ENCODE measurements around the gene MYO1D. TPM values are rescaled to one million over a fixed set of nuclear protein-coding genes. Genes with fewer than 3 reads are reported as not detected.

Gene MYO1D
- total and polyA plus RNA-seq, 2 donors (not counting 1 experiment from before 2014, with no cell fraction given), result 5.4 to 26.7 TPM

- no peak for ATAC-seq (ENCODE audit: low read depth)
- no peak overlapping the region for H3K4me3 ChIP-seq (ENCODE audit: control extremely low read depth in 1 of 5, extremely low read depth in 1 of 5, insufficient read depth in 1 of 5, low read depth in 2 of 5, low read length in 4 of 5)
- Mint-ChIP-seq H3K27me3 (no peaks in the 10 kb centered on the region), H3K9me3 (ENCODE audit: insufficient read depth) (no peaks in the 10 kb centered on the region), H3K4me1 (peaks cover 30% of the 10 kb centered on the region), H3K27ac (peak overlapping the region; percentile 2), H3K4me3 (no peak overlapping the region)
- H3K9me3 ChIP-seq (ENCODE audit: control extremely low read depth in 1 of 3, control insufficient read depth in 2 of 3, insufficient read depth in 1 of 3, low read length in 2 of 3), result no peaks in the 10 kb centered on the region
- H3K4me1 ChIP-seq (ENCODE audit: control insufficient read depth in 2 of 2, insufficient read depth in 2 of 2, low read length in 2 of 2), result peaks cover 3 to 6% of the 10 kb centered on the region in 2 donors
- H3K4me2 ChIP-seq (replicated peaks; ENCODE audit: low read depth, low read length, poor library complexity, severe bottlenecking), result no peak overlapping the region
- H3K9ac ChIP-seq (ENCODE audit: low read length), result no peak overlapping the region
- H3K36me3 ChIP-seq (replicated peaks in 1 of 2; ENCODE audit: control extremely low read depth in 1 of 2, control insufficient read depth in 1 of 2, extremely low read depth in 1 of 2, insufficient read depth in 2 of 2, low read length in 1 of 2), result no peaks in the 10 kb centered on the region
- WGBS (ENCODE audit: insufficient coverage), result no CpG with 5 or more reads among the region's 2 CpGs
- no peak for DNase-seq
- H3K79me2 ChIP-seq (ENCODE audit: control insufficient read depth, insufficient read depth, low read length), result peaks cover 3% of the 10 kb centered on the region
- intact Hi-C loops (cut with micrococcal nuclease), result no loop called here
- ChIA-PET CTCF (no interaction called here), POLR2A (no interaction called here)
- H3K27me3 ChIP-seq (replicated peaks in 1 of 4; ENCODE audit: control extremely low read depth in 1 of 4, control insufficient read depth in 3 of 4, insufficient read depth in 4 of 4, low read length in 3 of 4), result no peaks in the 10 kb centered on the region
- TF ChIP-seq EZH2 (IDR thresholded peaks at IDR 0.05; ENCODE audit: borderline replicate concordance, insufficient read depth, low read depth, low read length, poor library complexity, severe bottlenecking), result no peak
- TF ChIP-seq, protein P1, sequence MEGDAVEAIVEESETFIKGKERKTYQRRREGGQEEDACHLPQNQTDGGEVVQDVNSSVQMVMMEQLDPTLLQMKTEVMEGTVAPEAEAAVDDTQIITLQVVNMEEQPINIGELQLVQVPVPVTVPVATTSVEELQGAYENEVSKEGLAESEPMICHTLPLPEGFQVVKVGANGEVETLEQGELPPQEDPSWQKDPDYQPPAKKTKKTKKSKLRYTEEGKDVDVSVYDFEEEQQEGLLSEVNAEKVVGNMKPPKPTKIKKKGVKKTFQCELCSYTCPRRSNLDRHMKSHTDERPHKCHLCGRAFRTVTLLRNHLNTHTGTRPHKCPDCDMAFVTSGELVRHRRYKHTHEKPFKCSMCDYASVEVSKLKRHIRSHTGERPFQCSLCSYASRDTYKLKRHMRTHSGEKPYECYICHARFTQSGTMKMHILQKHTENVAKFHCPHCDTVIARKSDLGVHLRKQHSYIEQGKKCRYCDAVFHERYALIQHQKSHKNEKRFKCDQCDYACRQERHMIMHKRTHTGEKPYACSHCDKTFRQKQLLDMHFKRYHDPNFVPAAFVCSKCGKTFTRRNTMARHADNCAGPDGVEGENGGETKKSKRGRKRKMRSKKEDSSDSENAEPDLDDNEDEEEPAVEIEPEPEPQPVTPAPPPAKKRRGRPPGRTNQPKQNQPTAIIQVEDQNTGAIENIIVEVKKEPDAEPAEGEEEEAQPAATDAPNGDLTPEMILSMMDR (IDR thresholded peaks at IDR 0.05), result no peak
- H3K27ac ChIP-seq (ENCODE audit: low read length in 2 of 2), result no peak overlapping the region
- H4K20me1 ChIP-seq (ENCODE audit: control insufficient read depth, insufficient read depth, low read length, poor library complexity, severe bottlenecking), result no peaks in the 10 kb centered on the region
- no peak overlapping the region for H2AFZ ChIP-seq (ENCODE audit: insufficient read depth, low read depth, low read length, poor library complexity, severe bottlenecking)
These were observed 40.4 kb downstream of the MYO1D start for GRCh38 chr17:32836527-32836926.

DNA sequence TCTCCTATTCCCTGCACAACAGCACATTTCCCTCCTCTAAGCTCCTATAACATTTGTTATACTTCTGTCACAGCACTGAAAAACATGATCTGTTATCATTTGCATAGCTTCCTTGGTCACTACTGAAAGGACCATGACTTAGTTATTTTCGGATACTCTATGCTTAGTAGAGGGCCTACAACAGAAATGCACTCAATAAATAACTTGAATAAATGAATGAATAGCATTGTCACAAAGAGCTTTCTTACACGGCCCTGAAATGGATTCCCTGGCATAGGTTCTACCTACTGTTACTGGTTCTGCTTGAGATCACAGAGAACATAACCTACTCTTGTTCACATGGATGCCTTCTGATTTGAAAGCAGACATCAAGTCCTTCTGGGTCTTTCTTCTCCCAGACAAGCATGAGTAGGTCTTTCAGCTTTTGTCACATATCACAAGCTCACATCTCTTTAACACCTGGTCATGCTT is 41.6 kb downstream of the MYO1D start:
- peak overlapping the region in 1 of 5 experiments; percentile 4 for H3K4me3 ChIP-seq (ENCODE audit: control extremely low read depth in 1 of 5, extremely low read depth in 1 of 5, insufficient read depth in 1 of 5, low read depth in 2 of 5, low read length in 4 of 5)
- H3K4me1 ChIP-seq (ENCODE audit: control insufficient read depth in 2 of 2, insufficient read depth in 2 of 2, low read length in 2 of 2), result peaks cover 3 to 6% of the 10 kb centered on the region in 2 donors
- peak overlapping the region; percentile 39 for H3K4me2 ChIP-seq (replicated peaks; ENCODE audit: low read depth, low read length, poor library complexity, severe bottlenecking)
- H4K20me1 ChIP-seq (ENCODE audit: control insufficient read depth, insufficient read depth, low read length, poor library complexity, severe bottlenecking), result no peaks in the 10 kb centered on the region
- intact Hi-C loops (cut with micrococcal nuclease), result no loop called here
- H3K4me3 Mint-ChIP-seq, result peak overlapping the region; percentile 38
- H3K27ac ChIP-seq (ENCODE audit: low read length in 2 of 2), result peak overlapping the region; percentile 20 to 48
- H3K4me1 Mint-ChIP-seq, result peaks cover 33% of the 10 kb centered on the region
- H3K79me2 ChIP-seq (ENCODE audit: control insufficient read depth, insufficient read depth, low read length), result peaks cover 3% of the 10 kb centered on the region
- ATAC-seq (ENCODE audit: low read depth), result peak; percentile 31
- H3K9me3 Mint-ChIP-seq (ENCODE audit: insufficient read depth), result no peaks in the 10 kb centered on the region
- peak; percentile 25 for DNase-seq
- peak overlapping the region; percentile 22 for H3K9ac ChIP-seq (ENCODE audit: low read length)
- no peak for TF ChIP-seq EZH2 (IDR thresholded peaks at IDR 0.05; ENCODE audit: borderline replicate concordance, insufficient read depth, low read depth, low read length, poor library complexity, severe bottlenecking)
- H3K27ac Mint-ChIP-seq, result peak overlapping the region; percentile 23
- 67% methylated on average over 1 of the region's 2 CpGs for WGBS (ENCODE audit: insufficient coverage)
- H2AFZ ChIP-seq (ENCODE audit: insufficient read depth, low read depth, low read length, poor library complexity, severe bottlenecking), result no peak overlapping the region
- H3K9me3 ChIP-seq (ENCODE audit: control extremely low read depth in 1 of 3, control insufficient read depth in 2 of 3, insufficient read depth in 1 of 3, low read length in 2 of 3), result no peaks in the 10 kb centered on the region
- H3K27me3 ChIP-seq (replicated peaks in 1 of 4; ENCODE audit: control extremely low read depth in 1 of 4, control insufficient read depth in 3 of 4, insufficient read depth in 4 of 4, low read length in 3 of 4), result no peaks in the 10 kb centered on the region
- no peaks in the 10 kb centered on the region for H3K36me3 ChIP-seq (replicated peaks in 1 of 2; ENCODE audit: control extremely low read depth in 1 of 2, control insufficient read depth in 1 of 2, extremely low read depth in 1 of 2, insufficient read depth in 2 of 2, low read length in 1 of 2)
- ChIA-PET POLR2A (no interaction called here), CTCF (interaction anchor here (0.9 to 1.9 kb wide), 4 partner anchors 41 to 52 kb away, joined by 3 to 8 read pairs (median 6); no protein-coding TSS in a partner anchor)
- H3K27me3 Mint-ChIP-seq, result no peaks in the 10 kb centered on the region
